GM18519 (cell line): ENCODE measurements around the gene ANKRD10.

Source experiments
- ATAC-seq: cut with Tn5 transposase; IDR thresholded peaks from one replicate; pipeline ENCODE4 v1.9.1; 2021; ENCODE audit warnings: mild to moderate bottlenecking, moderate library complexity; ENCODE audit not compliant: unreplicated experiment, low FRiP score

The ANKRD10 gene

DNA sequence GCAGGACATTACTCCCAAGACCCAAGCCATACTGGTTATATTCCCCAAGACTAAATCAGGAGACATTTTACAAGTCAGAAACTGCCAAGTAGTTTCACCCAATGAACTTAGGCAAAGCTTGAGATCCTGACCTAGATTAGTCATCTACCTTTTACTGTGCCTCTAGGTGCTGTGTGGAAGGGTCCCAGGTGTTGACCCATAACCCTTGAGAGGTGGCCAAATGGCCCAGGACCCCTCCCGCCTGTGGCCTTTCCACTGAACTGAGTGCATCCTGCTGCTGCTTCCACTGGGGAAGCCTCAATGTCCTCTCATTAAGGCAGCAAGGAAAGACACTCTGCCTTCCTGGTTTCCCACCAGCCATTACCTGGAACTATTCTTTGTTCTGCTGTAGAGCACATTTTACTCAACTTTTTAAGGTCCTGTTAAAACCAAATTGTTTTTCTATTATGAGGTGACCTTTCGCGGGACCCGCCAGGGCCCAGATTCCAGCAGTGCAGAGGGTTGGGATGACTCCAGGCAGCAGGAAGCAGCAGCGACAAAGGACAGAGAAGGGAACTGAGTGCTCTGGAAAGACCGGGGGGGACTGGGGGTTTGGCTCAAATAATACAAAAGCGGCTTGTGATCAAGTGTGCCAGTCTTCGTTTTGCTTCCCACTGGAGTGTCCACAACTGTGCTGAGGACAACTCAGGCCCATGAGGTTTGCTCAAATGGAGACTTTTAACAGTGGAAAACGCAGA lies 27.1 kb downstream of the ANKRD10 start:
- ATAC-seq: no peak

DNA sequence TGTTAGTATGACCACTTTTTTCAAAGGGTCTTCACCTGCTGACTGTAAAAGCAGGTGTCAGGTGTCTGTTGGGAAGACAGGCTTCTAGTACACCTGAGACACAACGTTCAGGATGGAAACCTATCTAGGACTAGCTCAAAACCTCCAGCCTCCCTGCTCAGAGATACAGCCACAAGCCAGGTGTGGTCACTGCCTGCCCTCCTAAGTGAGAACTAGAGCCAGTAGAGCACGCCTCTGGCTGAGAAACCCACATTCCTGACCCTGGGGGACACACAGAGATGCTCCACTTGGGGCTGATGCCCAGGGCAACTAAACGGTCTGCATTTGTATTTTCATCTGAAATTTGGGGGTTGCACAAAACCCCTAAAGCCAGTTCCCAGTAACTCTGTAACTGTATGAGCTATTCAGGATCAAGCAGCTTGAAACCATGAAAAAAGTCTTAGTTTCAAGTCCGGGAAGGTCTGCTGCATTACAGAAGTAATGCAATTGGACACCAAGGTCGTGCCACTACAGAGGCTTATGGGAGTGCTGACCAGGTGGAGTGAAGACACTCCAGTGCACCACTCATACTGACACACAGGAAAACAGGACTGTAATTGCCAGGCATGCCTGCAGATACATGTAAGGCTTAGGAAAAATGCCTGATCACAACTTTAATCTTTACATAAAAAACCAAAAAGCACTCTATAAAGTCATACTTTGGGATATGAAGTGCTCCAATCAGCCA lies 27.8 kb downstream of the ANKRD10 start:
- ATAC-seq: no peak

GRCh38 chr13:110885966-110886869 lies 28.7 kb downstream of the ANKRD10 start:
- ATAC-seq: no peak

GRCh38 chr13:110885516-110885915 lies 29.4 kb downstream of the ANKRD10 start:
- no peak for ATAC-seq

GRCh38 chr13:110884517-110884916 lies 30.4 kb downstream of the ANKRD10 start:
- no peak for ATAC-seq

- no peak for ATAC-seq
Observed at GRCh38 chr13:110883542-110883941, 31.3 kb downstream of the ANKRD10 start.

- no peak for ATAC-seq
Observed at GRCh38 chr13:110882972-110883371, 31.9 kb downstream of the ANKRD10 start.

GRCh38 chr13:110881839-110882627 lies 32.8 kb downstream of the ANKRD10 start:
- no peak for ATAC-seq

DNA sequence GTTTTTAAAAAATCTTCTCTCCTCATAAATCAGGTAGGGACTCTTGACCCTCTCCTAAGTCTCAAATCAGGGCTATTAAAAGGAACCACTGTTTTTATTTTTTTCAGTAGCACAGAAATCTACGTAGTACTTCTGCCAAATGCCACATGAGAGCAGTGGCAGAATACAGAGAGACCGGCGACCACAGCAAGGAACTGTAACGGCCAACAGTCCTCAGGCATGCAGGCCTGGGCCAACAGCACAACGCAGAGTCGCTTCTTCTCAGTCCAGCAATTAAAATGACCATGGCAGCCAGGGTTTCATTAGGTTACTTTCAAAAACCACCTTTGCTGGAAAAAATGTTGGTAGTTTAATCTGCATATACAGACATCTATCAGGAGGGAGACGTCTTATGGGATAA lies 34.2 kb downstream of the ANKRD10 start:
- ATAC-seq: no peak

- ATAC-seq: no peak
Observed at GRCh38 chr13:110879482-110879881, 35.4 kb downstream of the ANKRD10 start.

GRCh38 chr13:110877737-110878258 lies 37.1 kb downstream of the ANKRD10 start:
- no peak for ATAC-seq

GRCh38 chr13:110876609-110877008 lies 38.3 kb downstream of the ANKRD10 start:
- no peak for ATAC-seq

DNA sequence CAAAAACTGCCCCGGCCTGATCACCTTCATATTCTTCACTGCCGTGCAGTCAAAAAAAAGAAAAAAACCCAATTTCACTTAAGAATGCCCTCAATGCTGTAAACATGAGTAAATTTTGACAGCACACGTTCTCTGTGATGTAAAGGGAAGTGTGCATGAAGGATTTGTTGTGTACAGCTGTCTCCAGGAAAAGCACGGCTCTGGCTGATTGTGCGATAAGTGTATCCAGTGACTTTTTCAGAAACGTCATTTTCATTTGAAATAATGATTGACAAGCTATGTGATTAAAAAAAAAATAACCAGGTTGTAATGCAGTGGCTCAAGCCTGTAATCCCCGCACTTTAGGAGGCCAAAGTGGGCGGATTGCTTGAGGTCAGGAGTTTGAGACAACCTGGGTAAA lies 39.6 kb downstream of the ANKRD10 start:
- no peak for ATAC-seq

GRCh38 chr13:110874508-110874960 lies 40.3 kb downstream of the ANKRD10 start:
- no peak for ATAC-seq

GRCh38 chr13:110873639-110874507 lies 41.0 kb downstream of the ANKRD10 start:
- no peak for ATAC-seq

- ATAC-seq: no peak
Observed at GRCh38 chr13:110872768-110873638, 41.9 kb downstream of the ANKRD10 start.

GRCh38 chr13:110872034-110872767 lies 42.7 kb downstream of the ANKRD10 start:
- ATAC-seq: no peak
